Purkinje cell (primary cell): Measurements from ENCODE around the gene CDC42. TPM values are rescaled to one million over a fixed set of nuclear protein-coding genes. Genes with fewer than 3 reads are reported as not detected.

Source experiments
- polyA plus RNA-seq: library from polyadenylated mRNA; unstranded; fragments of >200 nt; fragmentation: Nextera tagmentation; gene quantifications from 2 replicates; pipeline ENCODE4 v1.2.1, GENCODE V29; 2014

The CDC42 gene
- 300 and 412 TPM in 2 replicates for polyA plus RNA-seq

DNA sequence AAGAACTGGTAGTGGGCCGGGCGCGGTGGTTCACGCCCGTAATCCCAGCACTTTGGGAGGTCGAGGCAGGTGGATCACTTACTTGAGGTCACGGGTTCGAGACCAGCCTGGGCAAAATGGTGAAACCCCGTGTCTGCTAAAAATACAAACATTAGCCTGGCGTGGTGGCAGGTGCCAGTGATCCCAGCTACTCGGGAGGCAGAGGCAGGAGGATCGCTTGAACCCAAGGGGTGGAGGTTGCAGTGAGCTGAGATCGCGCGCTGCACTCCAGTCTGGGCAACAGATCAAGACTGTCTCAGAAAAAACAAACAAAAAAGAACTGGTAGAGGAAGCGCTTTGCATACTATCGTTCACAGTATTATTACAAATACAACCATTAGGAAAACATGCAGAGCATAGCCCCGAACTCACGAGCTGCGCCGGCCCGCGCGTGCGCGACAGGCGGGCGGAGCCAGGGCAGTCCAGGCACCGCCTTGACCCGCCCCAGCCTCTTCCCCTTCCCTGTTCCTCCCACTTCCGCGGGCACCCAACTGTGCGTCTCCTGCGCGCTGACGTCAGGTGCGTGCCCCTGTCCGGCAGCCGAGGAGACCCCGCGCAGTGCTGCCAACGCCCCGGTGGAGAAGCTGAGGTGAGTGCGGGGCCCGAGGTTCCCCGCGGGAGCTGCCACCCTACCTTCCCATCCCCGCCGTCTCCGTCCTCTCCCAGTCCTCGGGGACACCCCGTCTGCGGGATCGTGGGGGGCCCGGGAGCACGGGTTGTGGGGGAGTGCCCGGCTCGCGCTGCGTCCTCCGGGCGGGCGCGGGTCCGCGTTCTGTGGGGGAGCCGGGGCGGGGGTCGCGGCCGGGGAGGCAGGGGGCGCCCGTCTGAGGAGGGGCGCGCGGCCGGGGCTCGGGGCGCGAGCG, at the start of gene CDC42:
TSS of gene CDC42 (plus strand) at position 595 of the 902 bp plus-strand sequence. CDS start 25,770 bp downstream, outside the sequence.

Other genes starting within 250 kb of the CDC42 start
- 0.27 TPM in 1 of 2 replicates, not detected in the other for gene LDLRAD2, start 240.4 kb upstream of the CDC42 start, polyA plus RNA-seq
- not detected in 2 replicates for gene HSPG2, start 115.4 kb upstream of the CDC42 start, polyA plus RNA-seq
- gene CELA3B, start 75.7 kb upstream of the CDC42 start, polyA plus RNA-seq = not detected in 2 replicates
- gene CELA3A, start 51.1 kb upstream of the CDC42 start, polyA plus RNA-seq = not detected in 2 replicates
- gene WNT4, start 90.4 kb downstream of the CDC42 start, polyA plus RNA-seq = not detected in 2 replicates